Measurements from ENCODE around the gene CDH4.

- TF ChIP-seq ZNF211 (tag by site-specific recombination; IDR thresholded peaks at IDR 0.05; ENCODE audit: low read depth): no peak
- TF ChIP-seq ZBTB48 (tag by site-specific recombination; IDR thresholded peaks at IDR 0.05): no peak
- TF ChIP-seq ZNF140 (tag by site-specific recombination; IDR thresholded peaks at IDR 0.05): no peak
- no peak for TF ChIP-seq ZNF274 (IDR thresholded peaks at IDR 0.05; ENCODE audit: low read length)
- TF ChIP-seq ZNF274 (tag by site-specific recombination; IDR thresholded peaks at IDR 0.05; ENCODE audit: borderline replicate concordance): no peak
- no peak for TF ChIP-seq YY1 (tag by site-specific recombination; IDR thresholded peaks at IDR 0.05)
- TF ChIP-seq, protein P1, sequence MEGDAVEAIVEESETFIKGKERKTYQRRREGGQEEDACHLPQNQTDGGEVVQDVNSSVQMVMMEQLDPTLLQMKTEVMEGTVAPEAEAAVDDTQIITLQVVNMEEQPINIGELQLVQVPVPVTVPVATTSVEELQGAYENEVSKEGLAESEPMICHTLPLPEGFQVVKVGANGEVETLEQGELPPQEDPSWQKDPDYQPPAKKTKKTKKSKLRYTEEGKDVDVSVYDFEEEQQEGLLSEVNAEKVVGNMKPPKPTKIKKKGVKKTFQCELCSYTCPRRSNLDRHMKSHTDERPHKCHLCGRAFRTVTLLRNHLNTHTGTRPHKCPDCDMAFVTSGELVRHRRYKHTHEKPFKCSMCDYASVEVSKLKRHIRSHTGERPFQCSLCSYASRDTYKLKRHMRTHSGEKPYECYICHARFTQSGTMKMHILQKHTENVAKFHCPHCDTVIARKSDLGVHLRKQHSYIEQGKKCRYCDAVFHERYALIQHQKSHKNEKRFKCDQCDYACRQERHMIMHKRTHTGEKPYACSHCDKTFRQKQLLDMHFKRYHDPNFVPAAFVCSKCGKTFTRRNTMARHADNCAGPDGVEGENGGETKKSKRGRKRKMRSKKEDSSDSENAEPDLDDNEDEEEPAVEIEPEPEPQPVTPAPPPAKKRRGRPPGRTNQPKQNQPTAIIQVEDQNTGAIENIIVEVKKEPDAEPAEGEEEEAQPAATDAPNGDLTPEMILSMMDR (tag by site-specific recombination; IDR thresholded peaks at IDR 0.05): no peak
- no peak for TF ChIP-seq ZNF354C (tag by site-specific recombination; IDR thresholded peaks at IDR 0.05; ENCODE audit: borderline replicate concordance, low read depth)
- TF ChIP-seq ZNF776 (tag by site-specific recombination; IDR thresholded peaks at IDR 0.05; ENCODE audit: borderline replicate concordance): no peak
Observed at GRCh38 chr20:61562491-61562890, 310.4 kb downstream of the CDH4 start.
